ENCODE data around the gene BOC.

DNA sequence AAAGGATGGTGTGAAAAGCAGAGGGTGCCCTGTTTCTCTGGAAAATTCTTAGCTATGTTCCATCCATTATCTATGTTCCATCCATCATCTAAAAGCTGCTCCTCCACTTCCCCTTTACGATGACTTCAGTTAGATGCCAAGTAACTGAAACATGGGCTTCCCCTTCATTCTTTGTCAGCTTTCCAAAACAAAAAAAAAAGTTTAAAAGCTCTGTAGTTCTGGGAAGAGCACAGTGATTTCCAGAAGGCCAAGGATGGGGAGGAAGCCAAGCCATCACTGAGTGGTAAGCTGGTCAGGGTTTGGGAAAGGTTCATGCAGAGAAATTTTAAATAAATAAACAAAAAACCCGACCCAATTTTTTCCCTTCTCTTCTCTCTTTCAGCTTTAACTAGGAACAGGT lies 118.4 kb downstream of the BOC start:
- no peak for TF ChIP-seq GATA2 (IDR thresholded peaks at IDR 0.05; ENCODE audit: low read depth, low read length)
- no peak for TF ChIP-seq GATA3 (IDR thresholded peaks at IDR 0.05; ENCODE audit: low read depth, low read length)
